Measurements from ENCODE around the gene ATG7. TPM values are rescaled to one million over a fixed set of nuclear protein-coding genes. Genes with fewer than 3 reads are reported as not detected.
A peak's percentile ranks its signal among the peaks of the same experiment; 100 is the strongest.

Gene ATG7
- total RNA-seq, 1 experiment from 2014 or later, result 29.3 TPM

GRCh38 chr3:11258958-11259357, 13.2 kb upstream of the ATG7 start:
- no peak overlapping the region for H3K27ac ChIP-seq (ENCODE audit: low read depth, low read length)
- no peaks in the 10 kb centered on the region for H3K4me1 ChIP-seq (ENCODE audit: control insufficient read depth in 1 of 2, insufficient read depth in 2 of 2, low read length in 2 of 2)
- no TSS peak for BruUV-seq (replicated peaks)
- no peaks in the 10 kb centered on the region for H3K9me2 ChIP-seq (ENCODE audit: insufficient read depth)
- ChIA-PET POLR2A (no interaction called here), RAD21 (ENCODE audit: low non-redundant PET in 1 of 2, low total read pairs in 2 of 2, uncharacterized antibody in 2 of 2, unreplicated experiment in 2 of 2) (no interaction called here), CTCF (no interaction called here)
- H3K36me3 ChIP-seq (ENCODE audit: control insufficient read depth in 1 of 2, insufficient read depth in 2 of 2, low read length in 2 of 2), result peaks cover 3 to 4% of the 10 kb centered on the region in 2 experiments; a peak in 2 of 4 replicates
- TF ChIP-seq EZH2 (IDR thresholded peaks at IDR 0.05), result no peak
- no peak for TF ChIP-seq MAX (IDR thresholded peaks at IDR 0.05)
- TF ChIP-seq SIN3A (IDR thresholded peaks at IDR 0.05; ENCODE audit: low read depth), result no peak
- 0 out of 6 replicates have a peak, but pooled peaks of 1 of the 3 experiments have one; percentile 10 for TF ChIP-seq CTCF (IDR thresholded peaks at IDR 0.05 in 2 of 3, conservative IDR thresholded peaks at IDR 0.05 in 1 of 3; ENCODE audit: borderline replicate concordance in 1 of 3, insufficient read depth in 1 of 3, low read depth in 2 of 3, low read length in 2 of 3)
- TF ChIP-seq EZH2phosphoT487 (IDR thresholded peaks at IDR 0.05; ENCODE audit: borderline replicate concordance), result no peak
- TF ChIP-seq FOSL1 (IDR thresholded peaks at IDR 0.05; ENCODE audit: low read depth), result no peak
- no peak for TF ChIP-seq SP1 (IDR thresholded peaks at IDR 0.05; ENCODE audit: low read depth)
- H4K20me1 ChIP-seq (ENCODE audit: insufficient read depth), result no peaks in the 10 kb centered on the region
- ATAC-seq (no peak), DNase-seq (ENCODE audit: low read depth, low spot score) (no peak)
- no peak overlapping the region for H2AFZ ChIP-seq (ENCODE audit: low read depth, low read length, poor library complexity, severe bottlenecking)
- H3K4me2 ChIP-seq (ENCODE audit: low read length), result no peak overlapping the region
- no peak overlapping the region for H3K9ac ChIP-seq (ENCODE audit: low read length)
- no peaks in the 10 kb centered on the region for H3K79me2 ChIP-seq (ENCODE audit: insufficient read depth, low read length)
- H3K4me3 ChIP-seq (replicated peaks in 1 of 2; ENCODE audit: low read depth in 1 of 2, low read length in 2 of 2), result no peak overlapping the region
- intact Hi-C loops (cut with micrococcal nuclease), result no loop called here
- H3K27me3 ChIP-seq (ENCODE audit: insufficient read depth, low read length), result no peaks in the 10 kb centered on the region
- H3K9me3 ChIP-seq (ENCODE audit: control insufficient read depth in 1 of 2, insufficient read depth in 1 of 2, low read depth in 1 of 2, low read length in 2 of 2), result no peaks in the 10 kb centered on the region

- no peaks in the 10 kb centered on the region for H3K9me3 ChIP-seq (ENCODE audit: control insufficient read depth in 1 of 2, insufficient read depth in 1 of 2, low read depth in 1 of 2, low read length in 2 of 2)
- H3K79me2 ChIP-seq (ENCODE audit: insufficient read depth, low read length), result no peaks in the 10 kb centered on the region
- no peak overlapping the region for H3K27ac ChIP-seq (ENCODE audit: low read depth, low read length)
- ChIA-PET RAD21 (ENCODE audit: low non-redundant PET in 1 of 2, low total read pairs in 2 of 2, uncharacterized antibody in 2 of 2, unreplicated experiment in 2 of 2) (no interaction called here), CTCF (no interaction called here), POLR2A (no interaction called here)
- H3K4me1 ChIP-seq (ENCODE audit: control insufficient read depth in 1 of 2, insufficient read depth in 2 of 2, low read length in 2 of 2), result no peaks in the 10 kb centered on the region
- H3K9me2 ChIP-seq (ENCODE audit: insufficient read depth), result no peaks in the 10 kb centered on the region
- intact Hi-C loops (cut with micrococcal nuclease), result no loop called here
- no peak overlapping the region for H2AFZ ChIP-seq (ENCODE audit: low read depth, low read length, poor library complexity, severe bottlenecking)
- DNase-seq (ENCODE audit: low read depth, low spot score) (no peak), ATAC-seq (no peak)
- H4K20me1 ChIP-seq (ENCODE audit: insufficient read depth), result no peaks in the 10 kb centered on the region
- no TSS peak for BruUV-seq (replicated peaks)
- H3K9ac ChIP-seq (ENCODE audit: low read length), result no peak overlapping the region
- H3K27me3 ChIP-seq (ENCODE audit: insufficient read depth, low read length), result no peaks in the 10 kb centered on the region
- peaks cover 3 to 4% of the 10 kb centered on the region in 2 experiments; a peak in 2 of 4 replicates for H3K36me3 ChIP-seq (ENCODE audit: control insufficient read depth in 1 of 2, insufficient read depth in 2 of 2, low read length in 2 of 2)
- no peak overlapping the region for H3K4me2 ChIP-seq (ENCODE audit: low read length)
- H3K4me3 ChIP-seq (replicated peaks in 1 of 2; ENCODE audit: low read depth in 1 of 2, low read length in 2 of 2), result no peak overlapping the region
- TF ChIP-seq ATF3 (IDR thresholded peaks at IDR 0.05), result no peak
- TF ChIP-seq CEBPB (IDR thresholded peaks at IDR 0.05; ENCODE audit: low read depth), result no peak
- TF ChIP-seq POLR2A (IDR thresholded peaks at IDR 0.05; ENCODE audit: borderline replicate concordance, extremely low read depth, insufficient read depth, insufficient read length), result no peak
- TF ChIP-seq ZBTB33 (IDR thresholded peaks at IDR 0.05; ENCODE audit: extremely low read depth, insufficient replicate concordance, low read length), result no peak
- TF ChIP-seq SIN3A (IDR thresholded peaks at IDR 0.05; ENCODE audit: low read depth), result no peak
- no peak for TF ChIP-seq EZH2phosphoT487 (IDR thresholded peaks at IDR 0.05; ENCODE audit: borderline replicate concordance)
- TF ChIP-seq RAD21 (IDR thresholded peaks at IDR 0.05; ENCODE audit: low read depth), result no peak
- TF ChIP-seq CTCF (IDR thresholded peaks at IDR 0.05 in 2 of 3, conservative IDR thresholded peaks at IDR 0.05 in 1 of 3; ENCODE audit: borderline replicate concordance in 1 of 3, insufficient read depth in 1 of 3, low read depth in 2 of 3, low read length in 2 of 3), result no peak
- TF ChIP-seq POLR2AphosphoS5 (IDR thresholded peaks at IDR 0.05; ENCODE audit: low read depth, low read length), result no peak
- TF ChIP-seq ZNF274 (IDR thresholded peaks at IDR 0.05; ENCODE audit: low read depth, low read length), result no peak
These were observed 11.7 kb upstream of the ATG7 start for GRCh38 chr3:11260460-11260859.

All from HCT116 (cell line).